ENCODE results near the gene TCEA3. TPM values are rescaled to one million over a fixed set of nuclear protein-coding genes. Genes with fewer than 3 reads are reported as not detected.

TCEA3 gene
- total RNA-seq, 1 donor from 2014 or later, result not detected

DNA sequence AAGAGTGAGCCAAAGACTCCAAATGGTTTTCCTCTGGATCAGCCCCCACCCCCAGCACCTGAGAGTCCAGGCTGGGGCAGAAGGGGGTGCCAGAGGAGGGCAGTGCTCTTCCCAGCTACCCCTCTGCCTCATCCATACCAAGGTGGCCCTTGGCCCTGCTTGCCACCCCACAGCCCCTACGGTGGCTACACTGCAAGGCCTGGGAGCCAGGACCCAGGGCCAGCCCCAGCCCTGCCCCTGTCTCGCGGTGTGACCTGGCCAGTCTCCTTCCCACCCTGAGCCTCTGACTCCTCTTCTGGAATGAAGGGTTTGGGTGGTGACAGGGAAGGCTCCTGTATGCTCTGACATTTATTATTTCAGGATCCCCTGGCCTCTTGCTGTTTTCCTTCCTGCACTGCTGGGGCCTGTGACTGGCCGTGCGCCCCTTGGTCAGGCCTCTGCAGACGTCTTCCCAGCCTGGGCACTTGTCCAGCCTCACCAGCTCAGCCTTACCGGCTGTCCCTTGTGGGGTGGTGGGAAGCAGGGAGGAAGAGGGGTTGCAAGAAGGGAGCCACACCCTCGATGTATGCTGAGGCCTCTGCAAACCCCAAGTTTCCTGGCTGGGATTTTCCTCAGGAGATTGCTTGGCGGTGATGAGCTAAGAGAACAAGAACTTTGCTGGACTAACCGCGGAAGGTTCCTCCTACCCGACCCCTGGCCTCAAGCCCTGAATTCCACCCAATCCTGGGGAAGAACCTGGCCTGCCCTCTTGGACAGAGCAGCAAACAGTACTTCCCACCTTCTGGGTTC lies 45.9 kb upstream of the TCEA3 start:
- TF ChIP-seq, protein P1, sequence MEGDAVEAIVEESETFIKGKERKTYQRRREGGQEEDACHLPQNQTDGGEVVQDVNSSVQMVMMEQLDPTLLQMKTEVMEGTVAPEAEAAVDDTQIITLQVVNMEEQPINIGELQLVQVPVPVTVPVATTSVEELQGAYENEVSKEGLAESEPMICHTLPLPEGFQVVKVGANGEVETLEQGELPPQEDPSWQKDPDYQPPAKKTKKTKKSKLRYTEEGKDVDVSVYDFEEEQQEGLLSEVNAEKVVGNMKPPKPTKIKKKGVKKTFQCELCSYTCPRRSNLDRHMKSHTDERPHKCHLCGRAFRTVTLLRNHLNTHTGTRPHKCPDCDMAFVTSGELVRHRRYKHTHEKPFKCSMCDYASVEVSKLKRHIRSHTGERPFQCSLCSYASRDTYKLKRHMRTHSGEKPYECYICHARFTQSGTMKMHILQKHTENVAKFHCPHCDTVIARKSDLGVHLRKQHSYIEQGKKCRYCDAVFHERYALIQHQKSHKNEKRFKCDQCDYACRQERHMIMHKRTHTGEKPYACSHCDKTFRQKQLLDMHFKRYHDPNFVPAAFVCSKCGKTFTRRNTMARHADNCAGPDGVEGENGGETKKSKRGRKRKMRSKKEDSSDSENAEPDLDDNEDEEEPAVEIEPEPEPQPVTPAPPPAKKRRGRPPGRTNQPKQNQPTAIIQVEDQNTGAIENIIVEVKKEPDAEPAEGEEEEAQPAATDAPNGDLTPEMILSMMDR (IDR thresholded peaks at IDR 0.05), result no peak
- no peak overlapping the region for H3K27ac Mint-ChIP-seq
- no peaks in the 10 kb centered on the region for H3K9me3 Mint-ChIP-seq
- H3K27me3 Mint-ChIP-seq, result peaks cover 2% of the 10 kb centered on the region
- POLR2A ChIA-PET, result no interaction called here
- CTCF ChIA-PET, result interaction anchor here (1.3 kb wide), 1 partner anchor 27 kb away, joined by 3 read pairs; no protein-coding TSS in a partner anchor
- intact Hi-C loops (cut with micrococcal nuclease), result no loop called here
- no peak for ATAC-seq (ENCODE audit: low read depth)
- H3K4me3 Mint-ChIP-seq, result no peak overlapping the region
- H3K4me1 Mint-ChIP-seq, result no peaks in the 10 kb centered on the region
- no peaks in the 10 kb centered on the region for H3K36me3 Mint-ChIP-seq (ENCODE audit: low read depth)
- no peak for DNase-seq

DNA sequence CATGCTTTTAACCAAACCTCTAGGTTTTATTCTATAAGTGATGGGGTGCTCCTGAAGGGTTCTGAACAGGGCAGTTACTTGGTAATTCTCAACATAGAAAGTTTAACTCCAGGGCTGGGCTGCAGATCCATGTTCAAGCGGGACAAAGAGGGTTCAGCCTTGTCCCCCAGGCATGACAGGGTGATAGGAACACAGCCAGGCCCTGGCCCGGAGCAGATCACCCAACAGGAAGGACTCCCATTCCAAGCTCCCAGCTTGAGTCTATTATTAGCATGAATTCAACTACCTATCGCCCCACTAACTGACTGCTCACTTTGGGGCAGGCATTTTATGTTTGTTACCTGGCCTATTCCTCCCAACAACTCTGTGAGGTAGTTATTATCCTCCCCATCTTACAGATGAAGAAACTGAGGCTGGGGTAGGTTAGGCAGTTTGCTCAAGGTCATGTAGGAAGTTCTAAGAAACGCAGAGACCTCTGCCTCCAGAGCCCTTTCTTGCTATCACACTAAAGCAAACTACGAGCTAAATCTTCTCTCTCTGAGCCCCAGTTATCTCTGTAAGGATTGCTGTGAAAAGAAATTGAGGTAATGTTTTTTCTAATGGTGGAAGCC lies 44.9 kb upstream of the TCEA3 start:
- CTCF ChIA-PET, result interaction anchor here (1.3 kb wide), 1 partner anchor 28 kb away, joined by 3 read pairs; no protein-coding TSS in a partner anchor
- DNase-seq (no peak), ATAC-seq (ENCODE audit: low read depth) (no peak)
- H3K27me3 Mint-ChIP-seq, result no peaks in the 10 kb centered on the region
- TF ChIP-seq, protein P1 (IDR thresholded peaks at IDR 0.05), result no peak
- intact Hi-C loops (cut with micrococcal nuclease), result no loop called here
- no peak overlapping the region for H3K4me3 Mint-ChIP-seq
- H3K36me3 Mint-ChIP-seq (ENCODE audit: low read depth), result no peaks in the 10 kb centered on the region
- H3K9me3 Mint-ChIP-seq, result no peaks in the 10 kb centered on the region
- POLR2A ChIA-PET, result no interaction called here
- H3K27ac Mint-ChIP-seq, result no peak overlapping the region
- no peaks in the 10 kb centered on the region for H3K4me1 Mint-ChIP-seq

DNA sequence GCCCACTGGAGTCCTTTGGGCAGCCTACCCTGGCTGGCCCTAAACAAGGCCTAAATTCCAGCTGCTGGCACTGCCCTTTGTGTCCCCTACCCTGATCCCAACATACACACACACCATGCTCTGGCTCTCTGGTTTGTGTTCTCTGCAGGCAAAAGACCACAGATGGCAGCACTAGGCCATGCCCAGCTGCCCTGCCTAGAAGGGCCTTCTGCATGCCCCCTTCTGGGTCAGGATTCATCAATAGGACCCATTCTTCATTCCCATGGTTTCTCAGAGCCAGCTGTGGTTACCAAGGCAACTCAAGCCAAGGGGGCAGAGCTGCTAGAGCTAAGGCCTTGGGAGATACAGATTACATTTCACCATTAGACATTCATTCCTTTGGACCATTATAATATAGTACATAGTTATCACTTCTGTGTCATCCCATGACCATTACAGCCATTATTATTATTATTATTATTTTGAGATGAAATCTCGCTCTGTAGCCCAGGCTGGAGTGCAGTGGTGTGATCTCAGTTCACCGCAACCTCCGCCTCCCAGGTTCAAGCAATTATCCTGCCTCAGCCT lies 42.0 kb upstream of the TCEA3 start:
- ChIA-PET POLR2A (no interaction called here), CTCF (interaction anchor here (1.3 kb wide), 1 partner anchor 192 kb away, joined by 3 read pairs; no protein-coding TSS in a partner anchor)
- Mint-ChIP-seq H3K36me3 (ENCODE audit: low read depth) (no peaks in the 10 kb centered on the region), H3K27ac (no peak overlapping the region), H3K27me3 (peaks cover 5% of the 10 kb centered on the region), H3K4me3 (no peak overlapping the region), H3K9me3 (no peaks in the 10 kb centered on the region), H3K4me1 (no peaks in the 10 kb centered on the region)
- intact Hi-C loops (cut with micrococcal nuclease), result no loop called here
- ATAC-seq (ENCODE audit: low read depth) (no peak), DNase-seq (no peak)
- TF ChIP-seq, protein P1 (IDR thresholded peaks at IDR 0.05), result no peak

DNA sequence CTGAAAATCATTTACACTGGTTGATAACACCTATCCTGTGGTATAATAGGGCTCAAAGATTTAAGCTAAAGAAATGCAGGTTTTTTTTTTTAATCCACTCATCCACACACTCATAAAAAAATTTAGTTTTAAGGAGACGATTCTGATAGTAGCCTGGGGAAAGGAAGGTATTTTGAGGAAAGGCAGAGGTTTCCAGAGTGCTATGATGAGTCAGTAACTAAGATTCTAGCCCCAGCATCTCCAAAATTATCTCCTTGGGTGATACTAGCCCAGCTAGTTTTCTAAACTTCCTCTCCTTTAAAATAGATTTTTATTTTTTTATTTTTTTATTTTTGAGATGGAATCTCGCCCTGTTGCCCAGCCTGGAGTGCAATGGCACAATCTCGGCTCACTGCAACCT lies 38.7 kb upstream of the TCEA3 start:
- TF ChIP-seq, protein P1 (IDR thresholded peaks at IDR 0.05), result no peak
- H3K27me3 Mint-ChIP-seq, result peaks cover 5% of the 10 kb centered on the region
- intact Hi-C loops (cut with micrococcal nuclease), result no loop called here
- H3K9me3 Mint-ChIP-seq, result no peaks in the 10 kb centered on the region
- CTCF ChIA-PET, result no interaction called here
- H3K4me3 Mint-ChIP-seq, result no peak overlapping the region
- H3K4me1 Mint-ChIP-seq, result no peaks in the 10 kb centered on the region
- DNase-seq (no peak), ATAC-seq (ENCODE audit: low read depth) (no peak)
- H3K36me3 Mint-ChIP-seq (ENCODE audit: low read depth), result no peaks in the 10 kb centered on the region
- no peak overlapping the region for H3K27ac Mint-ChIP-seq
- POLR2A ChIA-PET, result no interaction called here

DNA sequence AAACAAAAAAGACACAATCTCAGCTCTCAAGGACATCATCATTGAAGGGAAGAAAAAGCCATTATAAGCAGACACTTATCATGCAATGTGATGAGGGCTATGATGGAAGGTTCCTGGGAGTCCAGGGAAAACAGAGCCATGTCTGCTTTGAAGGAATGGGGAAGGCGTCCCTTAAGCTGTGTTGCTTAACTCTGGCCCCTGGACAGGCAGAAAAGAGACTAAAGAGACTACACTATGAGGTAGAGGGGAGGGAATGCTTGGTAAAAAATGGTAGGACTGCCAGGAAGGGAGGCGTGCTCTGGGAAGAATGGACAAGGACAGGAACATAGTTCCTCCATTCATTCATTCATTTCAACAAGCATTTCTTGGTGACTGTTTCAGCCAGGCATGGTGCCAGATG lies 38.2 kb upstream of the TCEA3 start:
- Mint-ChIP-seq H3K9me3 (no peaks in the 10 kb centered on the region), H3K4me1 (no peaks in the 10 kb centered on the region), H3K4me3 (no peak overlapping the region), H3K27ac (no peak overlapping the region), H3K36me3 (ENCODE audit: low read depth) (no peaks in the 10 kb centered on the region), H3K27me3 (peaks cover 5% of the 10 kb centered on the region)
- TF ChIP-seq, protein P1 (IDR thresholded peaks at IDR 0.05), result no peak
- intact Hi-C loops (cut with micrococcal nuclease), result no loop called here
- ChIA-PET POLR2A (no interaction called here), CTCF (no interaction called here)
- no peak for ATAC-seq (ENCODE audit: low read depth)
- no peak for DNase-seq

Data from activated B cell treated with CpG ODN at 0.5 μM for 24 hours (primary cell).